NCI-H2107 (cell line): Measurements from ENCODE around the gene LRRC75A.
"Not testable (repeated sequence)": the region's sequence is repeated elsewhere in the genome, so short reads cannot be mapped to it uniquely, and the experiment has no call there.

Experiments
- DNase-seq: peaks from one replicate; lab custom pipeline; 2025; lab: John Stamatoyannopoulos, UW

Gene LRRC75A

GRCh38 chr17:16450028-16450427 lies 42.0 kb downstream of the LRRC75A start:
- DNase-seq, result no peak

GRCh38 chr17:16449121-16449570 lies 42.8 kb downstream of the LRRC75A start:
- DNase-seq, result no peak

GRCh38 chr17:16448490-16448889 lies 43.5 kb downstream of the LRRC75A start:
- DNase-seq, result no peak

- DNase-seq, result no peak
Observed at GRCh38 chr17:16447676-16448075, 44.3 kb downstream of the LRRC75A start.

- no peak for DNase-seq
Observed at GRCh38 chr17:16446338-16446983, 45.5 kb downstream of the LRRC75A start.

GRCh38 chr17:16444258-16444886 lies 47.6 kb downstream of the LRRC75A start:
- DNase-seq, result no peak

- DNase-seq, result no peak
Observed at GRCh38 chr17:16443511-16444257, 48.3 kb downstream of the LRRC75A start.

- DNase-seq, result no peak
Observed at GRCh38 chr17:16442594-16443510, 49.1 kb downstream of the LRRC75A start.

GRCh38 chr17:16442141-16442540 lies 49.9 kb downstream of the LRRC75A start:
- no peak for DNase-seq

GRCh38 chr17:16440901-16441629 lies 50.9 kb downstream of the LRRC75A start:
- no peak for DNase-seq

GRCh38 chr17:16440354-16440753 lies 51.6 kb downstream of the LRRC75A start:
- not testable (repeated sequence) for DNase-seq

- no peak for DNase-seq
Observed at GRCh38 chr17:16439811-16440351, 52.1 kb downstream of the LRRC75A start.

- no peak for DNase-seq
Observed at GRCh38 chr17:16439303-16439791, 52.6 kb downstream of the LRRC75A start.

GRCh38 chr17:16438557-16439302 lies 53.3 kb downstream of the LRRC75A start:
- peak; percentile 92 for DNase-seq

GRCh38 chr17:16438173-16438556 lies 53.8 kb downstream of the LRRC75A start:
- DNase-seq, result no peak

GRCh38 chr17:16437083-16437482 lies 54.9 kb downstream of the LRRC75A start:
- DNase-seq, result no peak

GRCh38 chr17:16435925-16436886 lies 55.8 kb downstream of the LRRC75A start:
- no peak for DNase-seq

GRCh38 chr17:16434662-16435061 lies 57.3 kb downstream of the LRRC75A start:
- no peak for DNase-seq

GRCh38 chr17:16433514-16433913 lies 58.5 kb downstream of the LRRC75A start:
- DNase-seq, result no peak
